ENCODE measurements around the gene STX7. TPM values are rescaled to one million over a fixed set of nuclear protein-coding genes. Genes with fewer than 3 reads are reported as not detected.

Gene STX7
- total and polyA plus RNA-seq, 8 donors, result 5.1 to 33.0 (median 13.7) TPM

DNA sequence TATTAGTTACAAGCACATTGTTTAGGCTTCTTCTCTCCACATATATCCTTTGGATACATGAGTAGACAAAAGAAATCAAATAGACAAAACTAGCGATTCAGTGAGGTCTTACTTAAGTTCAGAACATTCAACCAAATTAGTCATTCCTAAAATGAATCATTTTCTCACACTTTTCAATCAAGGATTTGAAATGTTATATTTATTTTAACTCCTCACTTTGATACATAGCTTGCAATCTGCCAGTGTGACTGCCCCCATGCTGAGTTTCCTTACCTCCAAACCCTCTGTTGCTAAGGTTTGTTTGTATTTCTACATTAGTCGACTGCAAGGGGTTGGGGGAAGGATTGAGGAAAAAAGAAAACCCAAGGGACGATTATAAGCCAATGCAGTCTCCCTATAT lies 108.2 kb downstream of the STX7 start:
- no peak for DNase-seq
- H3K4me1 ChIP-seq, result no peaks in the 10 kb centered on the region
- H3K36me3 ChIP-seq, result no peaks in the 10 kb centered on the region
- no peak for FAIRE-seq
- H3K4me3 ChIP-seq, result no peak overlapping the region
- TF ChIP-seq, protein P1, sequence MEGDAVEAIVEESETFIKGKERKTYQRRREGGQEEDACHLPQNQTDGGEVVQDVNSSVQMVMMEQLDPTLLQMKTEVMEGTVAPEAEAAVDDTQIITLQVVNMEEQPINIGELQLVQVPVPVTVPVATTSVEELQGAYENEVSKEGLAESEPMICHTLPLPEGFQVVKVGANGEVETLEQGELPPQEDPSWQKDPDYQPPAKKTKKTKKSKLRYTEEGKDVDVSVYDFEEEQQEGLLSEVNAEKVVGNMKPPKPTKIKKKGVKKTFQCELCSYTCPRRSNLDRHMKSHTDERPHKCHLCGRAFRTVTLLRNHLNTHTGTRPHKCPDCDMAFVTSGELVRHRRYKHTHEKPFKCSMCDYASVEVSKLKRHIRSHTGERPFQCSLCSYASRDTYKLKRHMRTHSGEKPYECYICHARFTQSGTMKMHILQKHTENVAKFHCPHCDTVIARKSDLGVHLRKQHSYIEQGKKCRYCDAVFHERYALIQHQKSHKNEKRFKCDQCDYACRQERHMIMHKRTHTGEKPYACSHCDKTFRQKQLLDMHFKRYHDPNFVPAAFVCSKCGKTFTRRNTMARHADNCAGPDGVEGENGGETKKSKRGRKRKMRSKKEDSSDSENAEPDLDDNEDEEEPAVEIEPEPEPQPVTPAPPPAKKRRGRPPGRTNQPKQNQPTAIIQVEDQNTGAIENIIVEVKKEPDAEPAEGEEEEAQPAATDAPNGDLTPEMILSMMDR (IDR thresholded peaks at IDR 0.05), result no peak
- 36 to 40% methylated on average over 3 of the region's 3 CpGs for WGBS, 2 donors
- H3K27me3 ChIP-seq, result no peaks in the 10 kb centered on the region
- intact Hi-C loops (cut with DNase I), result no loop called here
- ATAC-seq, result no peak
- H3K27ac ChIP-seq, result no peak overlapping the region
- no peaks in the 10 kb centered on the region for H3K9me3 ChIP-seq

DNA sequence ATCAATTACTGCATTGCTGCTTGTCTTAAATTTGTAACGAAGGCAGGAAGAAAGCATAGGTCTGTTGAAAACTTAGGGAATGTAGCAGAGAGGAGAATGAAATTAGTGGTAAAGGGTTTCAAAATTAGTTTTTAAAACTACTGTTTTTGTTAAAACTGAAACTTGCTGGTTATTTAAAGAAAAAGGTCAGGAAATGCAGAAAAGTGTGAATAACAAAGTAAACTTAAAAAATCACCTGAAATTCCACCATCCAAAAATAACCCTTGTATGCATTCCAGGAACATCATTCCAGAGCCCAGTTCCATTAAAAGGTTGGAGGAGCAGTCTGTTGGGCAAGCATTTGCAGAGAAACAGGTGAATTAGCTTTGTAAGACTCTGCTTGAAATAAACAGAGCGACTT lies 108.6 kb downstream of the STX7 start:
- no peak for FAIRE-seq
- Histone ChIP-seq H3K4me1 (no peaks in the 10 kb centered on the region), H3K36me3 (no peaks in the 10 kb centered on the region), H3K27ac (no peak overlapping the region), H3K9me3 (no peaks in the 10 kb centered on the region), H3K4me3 (no peak overlapping the region), H3K27me3 (no peaks in the 10 kb centered on the region)
- 45 to 57% methylated on average over 2 of the region's 2 CpGs for WGBS, 2 donors
- DNase-seq, result no peak
- TF ChIP-seq, protein P1 (IDR thresholded peaks at IDR 0.05), result no peak
- intact Hi-C loops (cut with DNase I), result no loop called here
- no peak for ATAC-seq

DNA sequence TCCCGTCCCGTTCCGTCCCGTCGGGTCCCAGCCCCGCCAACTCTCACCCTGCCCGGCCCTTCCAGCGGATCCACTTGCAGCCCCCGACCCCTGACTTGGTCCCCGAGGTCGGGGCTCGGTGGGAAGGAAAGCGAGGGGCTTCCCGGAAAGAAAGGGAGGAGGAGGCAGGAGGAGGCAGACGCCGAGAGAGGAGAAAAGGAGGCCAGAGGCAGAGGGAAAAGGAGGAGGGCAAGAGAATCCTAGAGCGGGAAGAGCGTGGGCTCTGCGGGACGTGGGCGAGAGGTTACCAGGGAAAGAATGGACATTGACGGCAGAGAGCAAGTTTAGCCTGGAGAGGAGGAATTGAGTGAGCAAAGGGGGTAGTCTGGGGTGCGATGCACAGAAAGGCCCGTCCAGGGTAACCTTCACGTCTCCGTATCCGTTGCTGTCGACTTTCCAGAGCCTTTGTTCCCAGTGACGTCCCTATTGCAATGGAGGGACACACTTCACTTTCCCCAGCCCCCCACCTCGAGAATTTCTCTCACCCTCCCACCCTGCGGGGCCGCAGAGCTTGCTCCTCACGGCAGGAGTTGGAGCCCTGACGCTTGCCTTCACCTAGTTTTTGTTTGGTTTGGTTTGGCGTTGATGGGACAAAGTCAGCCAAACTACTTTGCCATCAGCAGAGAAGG lies 111.2 kb downstream of the STX7 start:
- WGBS, 2 donors, result 13 to 15% methylated on average over 35 of the region's 35 CpGs
- H3K27me3 ChIP-seq, result no peaks in the 10 kb centered on the region
- no peaks in the 10 kb centered on the region for H3K4me1 ChIP-seq
- DNase-seq (no peak), ATAC-seq (peak; percentile 6 to 17 (median 13)), FAIRE-seq (no peak)
- TF ChIP-seq, protein P1 (IDR thresholded peaks at IDR 0.05), result no peak
- intact Hi-C loops (cut with DNase I), result no loop called here
- H3K27ac ChIP-seq, result no peak overlapping the region
- no peaks in the 10 kb centered on the region for H3K36me3 ChIP-seq
- H3K4me3 ChIP-seq, result peak overlapping the region; percentile 43 to 73 (median 60)
- no peaks in the 10 kb centered on the region for H3K9me3 ChIP-seq

GRCh38 chr6:132400883-132401617 lies 111.9 kb downstream of the STX7 start, which contains the start of gene MOXD1:
TSS of gene MOXD1 (minus strand) at chr6:132401475. CDS start at chr6:132401426, 49 bp downstream.
- H3K4me3 ChIP-seq, result peak within 1 kb of the TSS; percentile 43 to 73 (median 60)
- no peaks in the 10 kb centered on the region for H3K9me3 ChIP-seq
- 1% methylated on average over 45 to 87 of the region's 87 CpGs for WGBS, 2 donors
- H3K36me3 ChIP-seq, result no peaks in the 10 kb centered on the region
- intact Hi-C loops (cut with DNase I), result no loop called here
- DNase-seq, result peak; percentile 23 to 81 (median 40)
- FAIRE-seq, result no peak
- no peak within 1 kb of the TSS for H3K27ac ChIP-seq
- TF ChIP-seq, protein P1 (IDR thresholded peaks at IDR 0.05), result no peak
- ATAC-seq, result peak; percentile 92 to 97 (median 95)
- no peaks in the 10 kb centered on the region for H3K27me3 ChIP-seq
- H3K4me1 ChIP-seq, result no peaks in the 10 kb centered on the region

DNA sequence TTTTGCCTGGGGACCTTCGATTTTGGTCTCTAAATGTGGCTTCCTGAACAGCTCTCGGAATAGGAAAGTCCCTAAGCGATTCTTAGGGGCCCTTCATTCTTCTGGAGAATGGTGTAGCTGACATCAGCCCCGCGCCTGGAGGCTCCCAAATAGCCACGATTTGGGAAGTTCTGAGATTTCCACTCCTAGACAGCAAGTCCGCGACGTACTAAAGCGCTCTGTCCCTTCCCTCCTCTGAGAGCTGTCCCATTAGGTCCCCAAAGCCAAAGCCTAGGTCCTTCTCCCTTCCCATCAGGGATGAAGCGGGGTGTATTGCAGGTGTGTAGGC lies 112.4 kb downstream of the STX7 start:
- Histone ChIP-seq H3K4me3 (peak overlapping the region; percentile 43 to 73 (median 60)), H3K27ac (no peak overlapping the region), H3K4me1 (no peaks in the 10 kb centered on the region), H3K36me3 (no peaks in the 10 kb centered on the region), H3K9me3 (no peaks in the 10 kb centered on the region), H3K27me3 (no peaks in the 10 kb centered on the region)
- TF ChIP-seq, protein P1 (IDR thresholded peaks at IDR 0.05), result no peak
- no peak for DNase-seq
- FAIRE-seq, result no peak
- peak in 3 of 4 donors; percentile 4 to 26 (median 25) for ATAC-seq
- intact Hi-C loops (cut with DNase I), result no loop called here
- 32 to 37% methylated on average over 11 of the region's 11 CpGs for WGBS, 2 donors

All from pancreas (tissue), 10 donors.